Fibroblast of upper back skin (primary cell): Measurements from ENCODE around the gene TRIM38.

Experiments used
- DNase-seq: peaks from one replicate; pipeline ENCODE4 v3.0.0-alpha.2; 2013

TRIM38 gene

DNA sequence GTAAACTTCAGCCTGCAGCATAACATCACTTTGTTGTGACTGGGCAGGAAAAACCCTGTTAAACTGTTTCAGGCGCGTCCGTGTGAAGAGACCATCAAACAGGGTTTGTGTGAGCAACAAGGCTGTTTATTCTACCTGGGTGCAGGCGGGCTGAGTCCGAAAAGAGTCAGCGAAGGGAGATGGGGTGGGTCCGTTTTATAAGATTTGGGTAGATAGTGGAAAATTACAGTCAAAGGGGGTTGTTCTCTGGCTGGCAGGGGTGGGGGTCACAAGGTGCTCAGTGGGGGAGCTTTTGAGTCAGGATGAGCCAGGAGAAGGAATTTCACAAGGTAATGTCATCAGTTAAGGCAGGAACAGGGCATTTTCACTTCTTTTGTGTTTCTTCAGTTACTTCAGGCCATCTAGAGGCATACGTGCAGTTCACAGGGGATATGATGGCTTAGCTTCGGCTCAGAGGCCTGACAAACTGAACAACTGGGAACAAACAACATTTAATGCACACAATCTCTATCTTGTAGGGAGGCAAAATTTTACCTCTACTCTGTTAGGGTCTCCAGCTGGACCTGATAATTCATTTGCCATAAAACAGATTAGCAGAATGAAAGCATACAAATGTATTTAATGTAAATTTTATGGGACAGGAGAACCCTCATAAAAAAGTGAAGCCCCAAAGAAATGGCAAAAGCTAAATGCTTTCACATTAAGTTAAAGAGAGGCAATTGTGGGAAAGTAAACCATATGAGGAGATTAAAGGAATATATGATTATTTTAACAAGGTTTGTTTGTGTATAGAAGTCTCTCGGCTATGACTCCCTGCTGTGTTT is 66.4 kb downstream of the TRIM38 start:
- DNase-seq, result no peak

- DNase-seq, result no peak
These were observed 66.9 kb downstream of the TRIM38 start for GRCh38 chr6:26029570-26029856.

DNA sequence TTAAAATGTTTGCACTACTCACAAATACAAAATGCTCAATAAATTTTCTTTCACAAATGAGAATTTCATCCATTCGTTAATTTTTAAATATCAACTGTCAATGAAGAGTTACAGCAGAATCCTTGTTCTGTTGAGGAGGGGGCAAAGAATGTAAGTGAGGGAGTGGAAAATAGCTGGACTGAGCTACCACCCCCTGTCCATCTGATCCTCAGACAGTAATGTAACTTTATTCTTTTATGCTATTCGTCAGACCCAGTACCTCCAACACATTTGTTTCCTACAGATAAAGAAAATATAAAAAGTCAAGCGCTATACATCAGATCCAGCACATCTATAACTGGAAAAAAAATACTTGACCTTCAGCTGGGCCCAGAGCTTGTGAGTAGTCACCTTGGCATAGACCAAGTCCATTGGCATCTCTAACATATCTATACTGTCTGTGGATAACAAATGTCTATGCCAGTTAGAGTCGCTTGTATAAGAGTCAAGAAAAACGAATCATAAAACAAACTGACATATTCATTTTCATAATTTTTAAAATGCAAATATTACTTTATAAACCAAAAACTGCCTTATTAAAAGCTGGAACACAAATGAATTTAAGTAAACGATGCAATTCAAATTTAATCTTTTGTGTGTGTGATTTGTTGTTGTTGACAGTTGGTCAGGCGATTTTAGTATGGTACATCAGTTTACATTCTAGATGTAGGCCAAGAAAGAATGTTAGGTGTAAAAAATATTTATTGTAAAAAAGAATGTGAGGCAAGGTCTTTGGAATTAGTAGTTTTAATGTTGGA is 67.5 kb downstream of the TRIM38 start:
- DNase-seq, result no peak

GRCh38 chr6:26030716-26031115 is 68.1 kb downstream of the TRIM38 start:
- no peak for DNase-seq

GRCh38 chr6:26031151-26031594 is 68.6 kb downstream of the TRIM38 start:
- DNase-seq, result no peak

DNA sequence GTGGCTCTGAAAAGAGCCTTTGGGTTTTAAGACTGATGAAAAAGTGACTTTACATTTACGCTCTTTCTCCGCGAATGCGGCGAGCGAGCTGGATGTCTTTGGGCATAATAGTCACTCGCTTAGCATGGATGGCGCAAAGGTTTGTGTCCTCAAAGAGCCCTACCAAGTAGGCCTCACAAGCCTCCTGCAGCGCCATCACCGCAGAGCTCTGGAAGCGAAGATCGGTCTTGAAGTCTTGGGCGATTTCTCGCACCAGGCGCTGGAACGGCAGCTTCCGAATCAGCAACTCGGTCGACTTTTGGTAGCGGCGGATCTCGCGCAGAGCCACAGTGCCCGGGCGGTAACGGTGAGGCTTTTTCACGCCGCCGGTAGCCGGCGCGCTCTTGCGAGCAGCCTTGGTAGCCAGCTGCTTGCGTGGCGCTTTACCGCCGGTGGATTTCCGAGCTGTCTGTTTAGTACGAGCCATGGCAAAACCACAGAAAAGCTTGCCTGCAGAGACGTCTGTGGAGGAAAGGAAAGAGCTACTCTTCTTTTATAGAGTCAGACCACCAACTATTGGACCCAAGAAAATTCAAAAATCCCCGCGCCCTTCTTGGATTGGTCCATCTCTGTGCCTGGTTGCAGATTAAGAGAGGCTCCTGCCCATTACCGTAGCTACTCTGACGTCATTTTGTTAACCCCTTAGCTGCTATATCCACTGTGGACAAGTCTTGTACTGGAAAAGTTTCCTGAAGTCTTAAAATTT is 69.2 kb downstream of the TRIM38 start:
- peak; percentile 98 for DNase-seq

- DNase-seq, result peak; percentile 74
These were observed 69.9 kb downstream of the TRIM38 start for GRCh38 chr6:26032340-26033084.

DNA sequence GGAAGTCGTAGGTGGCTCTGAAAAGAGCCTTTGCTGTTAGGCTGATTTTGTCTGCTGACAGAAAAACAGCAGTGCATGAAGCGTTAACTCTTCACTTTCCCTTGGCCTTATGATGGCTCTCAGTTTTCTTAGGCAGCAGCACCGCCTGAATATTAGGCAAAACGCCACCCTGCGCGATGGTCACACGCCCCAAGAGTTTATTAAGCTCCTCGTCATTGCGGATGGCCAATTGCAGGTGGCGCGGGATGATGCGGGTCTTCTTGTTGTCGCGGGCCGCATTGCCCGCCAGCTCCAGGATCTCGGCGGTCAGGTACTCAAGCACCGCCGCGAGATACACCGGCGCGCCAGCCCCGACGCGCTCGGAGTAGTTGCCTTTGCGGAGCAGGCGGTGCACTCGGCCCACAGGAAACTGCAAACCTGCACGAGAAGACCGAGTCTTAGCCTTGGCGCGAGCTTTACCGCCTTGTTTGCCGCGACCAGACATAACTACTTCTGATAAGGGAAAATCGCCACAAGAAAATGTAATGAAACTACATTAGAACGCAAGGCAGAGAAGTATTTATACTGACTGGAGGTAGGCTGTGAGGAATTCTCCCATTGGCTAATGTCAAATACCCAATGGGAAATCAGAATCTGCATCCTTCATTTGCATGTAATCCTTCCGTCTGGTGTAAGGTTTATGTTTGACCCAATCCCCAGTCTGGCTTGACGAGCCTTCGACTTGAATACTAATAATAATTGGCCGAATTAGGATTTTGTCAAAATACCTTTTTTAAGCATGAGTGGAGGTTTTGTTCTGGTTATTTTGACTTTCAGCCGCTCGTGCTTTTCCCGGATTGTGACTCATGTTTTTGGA is 70.7 kb downstream of the TRIM38 start:
- peak; percentile 99 for DNase-seq

GRCh38 chr6:26033941-26034354 is 71.3 kb downstream of the TRIM38 start:
- no peak for DNase-seq

DNA sequence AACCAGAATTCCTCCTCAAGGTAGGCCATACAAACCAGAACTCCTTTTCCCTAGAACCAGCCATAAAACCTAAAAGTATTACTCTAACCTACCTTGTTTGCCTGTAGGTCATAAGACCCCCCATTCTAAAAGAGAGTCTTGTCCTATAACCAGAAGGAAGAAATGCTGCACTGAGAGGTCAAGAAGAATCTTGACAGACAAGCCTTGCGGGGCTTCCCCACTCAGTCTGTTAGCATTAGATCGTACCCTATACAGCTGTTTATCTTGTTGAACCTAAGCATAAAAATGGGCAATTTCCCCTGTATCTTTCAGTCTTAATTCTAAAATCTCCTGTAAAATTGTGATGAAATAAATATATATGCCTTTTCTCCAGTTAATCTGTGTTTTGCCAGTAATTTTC is 72.3 kb downstream of the TRIM38 start:
- no peak for DNase-seq
